Testis (tissue), 2 donors: Measurements from ENCODE around the gene DYNC1I1.

Source experiments
- POLR2A ChIP-seq: fragments of 450-650 bp; IDR thresholded peaks from one replicate; pipeline ENCODE4 v1.6.1; 2017; ENCODE audit warnings: antibody characterized with exemption, mild to moderate bottlenecking, moderate library complexity
- TF ChIP-seq, protein P1 (sequence below), 3 experiments: fragments of 450-650 bp in 2 of 3; fragments of 200-600 bp in 1 of 3; sonication (generic) in 1 of 3; IDR thresholded peaks; one replicate each; pipeline ENCODE4 v1.5.1; 2016 to 2019; ENCODE audit warnings: antibody characterized with exemption in 3 of 3, mild to moderate bottlenecking in 2 of 3, moderate library complexity in 1 of 3

DNA sequence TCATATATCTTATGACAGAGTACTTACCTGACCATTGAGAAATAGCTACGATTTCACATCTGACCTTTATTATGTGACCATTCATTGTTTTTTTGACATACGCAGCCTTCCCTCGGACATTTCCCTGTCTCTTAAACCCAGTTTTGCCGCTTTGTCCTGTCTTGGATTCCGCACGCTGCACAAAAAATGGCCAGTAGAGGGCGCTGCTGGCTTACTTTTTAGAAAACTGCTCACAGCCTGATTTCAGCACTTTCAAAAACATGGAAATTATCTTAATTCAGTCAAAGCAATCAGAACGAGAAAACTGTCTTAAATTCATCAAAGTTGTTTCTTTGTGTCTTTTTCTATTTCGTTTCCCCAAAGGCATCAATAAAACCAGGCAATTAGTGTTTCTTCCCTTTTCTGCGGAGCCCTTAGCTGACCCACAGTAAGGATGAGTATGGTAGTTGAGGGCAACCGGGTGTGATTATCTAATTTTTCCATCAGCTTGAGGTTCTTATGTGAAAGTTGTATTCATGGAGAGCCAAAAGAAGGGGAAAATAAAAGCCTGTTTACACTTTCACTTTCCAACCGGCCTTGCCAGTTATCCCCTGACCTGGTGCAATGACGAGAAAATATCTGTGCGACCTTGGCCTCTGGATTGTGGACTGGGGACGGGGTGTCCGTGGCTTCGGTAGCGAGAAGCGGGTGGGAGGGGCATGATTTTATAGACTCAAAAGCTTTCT lies 144.4 kb downstream of the DYNC1I1 start:
- TF ChIP-seq, protein P1, sequence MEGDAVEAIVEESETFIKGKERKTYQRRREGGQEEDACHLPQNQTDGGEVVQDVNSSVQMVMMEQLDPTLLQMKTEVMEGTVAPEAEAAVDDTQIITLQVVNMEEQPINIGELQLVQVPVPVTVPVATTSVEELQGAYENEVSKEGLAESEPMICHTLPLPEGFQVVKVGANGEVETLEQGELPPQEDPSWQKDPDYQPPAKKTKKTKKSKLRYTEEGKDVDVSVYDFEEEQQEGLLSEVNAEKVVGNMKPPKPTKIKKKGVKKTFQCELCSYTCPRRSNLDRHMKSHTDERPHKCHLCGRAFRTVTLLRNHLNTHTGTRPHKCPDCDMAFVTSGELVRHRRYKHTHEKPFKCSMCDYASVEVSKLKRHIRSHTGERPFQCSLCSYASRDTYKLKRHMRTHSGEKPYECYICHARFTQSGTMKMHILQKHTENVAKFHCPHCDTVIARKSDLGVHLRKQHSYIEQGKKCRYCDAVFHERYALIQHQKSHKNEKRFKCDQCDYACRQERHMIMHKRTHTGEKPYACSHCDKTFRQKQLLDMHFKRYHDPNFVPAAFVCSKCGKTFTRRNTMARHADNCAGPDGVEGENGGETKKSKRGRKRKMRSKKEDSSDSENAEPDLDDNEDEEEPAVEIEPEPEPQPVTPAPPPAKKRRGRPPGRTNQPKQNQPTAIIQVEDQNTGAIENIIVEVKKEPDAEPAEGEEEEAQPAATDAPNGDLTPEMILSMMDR (IDR thresholded peaks at IDR 0.05) = peak; percentile 94 to 97 (median 95)
- no peak for TF ChIP-seq POLR2A
